GM12878 (cell line): ENCODE data around the gene SCD5. TPM values are rescaled to one million over a fixed set of nuclear protein-coding genes. Genes with fewer than 3 reads are reported as not detected.

Experiments used
- ATAC-seq: fragments of 200-7000 bp; cut with Tn5 transposase; 3 replicates; pipeline ENCODE4 v1.9.1; 2020; ENCODE audit warnings: mild to moderate bottlenecking, moderate library complexity
- BruUV-seq: library from RNA; stranded (reverse); fragments of 400-500 nt; replicated peaks from 2 replicates; lab custom pipeline; 2021; lab: Mats Ljungman, UMichigan
- CTCF ChIA-PET: fragments of 300-600 bp; sonication (Branson Sonifier 250); formaldehyde crosslinking; extraction: SDS; loops from one replicate; lab custom pipeline; 2021; ENCODE audit warnings: inconsistent platforms; lab: Yijun Ruan, JAX
- POLR2A ChIA-PET: fragments of 350-600 bp; formaldehyde crosslinking; extraction: SDS; loops from one replicate; lab custom pipeline; 2021; ENCODE audit warnings: inconsistent platforms; lab: Charles Lee
- RAD21 ChIA-PET: fragments of 300-600 bp; sonication (Branson Sonifier 250); formaldehyde crosslinking; loops from one replicate; lab custom pipeline; 2023; ENCODE audit warnings: antibody characterized with exemption; ENCODE audit not compliant: unreplicated experiment; lab: Charles Lee
- SMC1A ChIA-PET: fragments of 300-600 bp; sonication (Branson Sonifier 250); formaldehyde crosslinking; loops from one replicate; lab custom pipeline; 2023; ENCODE audit not compliant: unreplicated experiment, uncharacterized antibody; lab: Charles Lee
- DNase-seq: peaks from one replicate; pipeline ENCODE4 v3.0.0-alpha.2; 2011; ENCODE audit warnings: low read depth, low spot score
- FAIRE-seq: peaks from 3 replicates; lab custom pipeline; 2011; peaks lifted over from hg19 to GRCh38; lab: Jason Lieb, UNC
- H2AFZ ChIP-seq: 2 replicates; pipeline ENCODE4 v1.6.0; 2011; ENCODE audit warnings: low read depth, low read length, control low read depth; ENCODE audit not compliant: control insufficient read depth
- H3K27ac ChIP-seq: 2 replicates; pipeline ENCODE4 v1.5.1; 2011; ENCODE audit warnings: control low read depth; ENCODE audit not compliant: control insufficient read depth, insufficient read depth
- H3K27me3 ChIP-seq, 2 experiments: replicated peaks in 1 of 2; 2 replicates each; pipeline versions ENCODE4 v1.6.0 to v1.6.1; 2011; ENCODE audit warnings: low read length in 1 of 2; ENCODE audit not compliant: control insufficient read depth in 2 of 2, insufficient read depth in 2 of 2
- H3K36me3 ChIP-seq, 2 experiments: 2 replicates each; pipeline ENCODE4 v1.5.1; 2011; ENCODE audit warnings: low read length in 1 of 2; ENCODE audit not compliant: control insufficient read depth in 2 of 2, insufficient read depth in 2 of 2
- H3K4me1 ChIP-seq: 2 replicates; pipeline ENCODE4 v1.6.1; 2011; ENCODE audit warnings: mild to moderate bottlenecking, low read length, moderate library complexity, mixed read lengths; ENCODE audit not compliant: control insufficient read depth, insufficient read depth
- H3K4me2 ChIP-seq: 2 replicates; pipeline ENCODE4 v1.6.0; 2011; ENCODE audit warnings: control low read depth; ENCODE audit not compliant: control insufficient read depth, insufficient read depth
- H3K4me3 ChIP-seq: fragments of 200-600 bp; sonication (generic); 2 replicates; pipeline ENCODE4 v1.5.1; 2016
- H3K79me2 ChIP-seq: 2 replicates; pipeline ENCODE4 v1.6.0; 2011; ENCODE audit warnings: low read length; ENCODE audit not compliant: control insufficient read depth, insufficient read depth
- H3K9ac ChIP-seq: 2 replicates; pipeline ENCODE4 v1.8.0; 2011; ENCODE audit warnings: low read length, control low read depth, mixed read lengths; ENCODE audit not compliant: control insufficient read depth, insufficient read depth
- H3K9me3 ChIP-seq: replicated peaks from 3 replicates; pipeline ENCODE4 v1.5.1; 2011; ENCODE audit warnings: mild to moderate bottlenecking, low read length; ENCODE audit not compliant: control insufficient read depth, insufficient read depth
- H4K20me1 ChIP-seq: 2 replicates; pipeline ENCODE4 v1.6.0; 2011; ENCODE audit not compliant: control insufficient read depth, insufficient read depth
- ATF7 ChIP-seq: fragments of 450-650 bp; IDR thresholded peaks from 2 replicates; pipeline ENCODE4 v1.6.1; 2016; ENCODE audit warnings: low read depth, mild to moderate bottlenecking
- DPF2 ChIP-seq: fragments of 450-650 bp; IDR thresholded peaks from 2 replicates; pipeline ENCODE4 v1.6.1; 2017; ENCODE audit warnings: mild to moderate bottlenecking
- HCFC1 ChIP-seq: fragments of 150-350 bp; IDR thresholded peaks from 2 replicates; pipeline ENCODE4 v1.6.1; 2014; ENCODE audit warnings: low read length
- HDAC2 ChIP-seq: fragments of 200-600 bp; sonication (generic); IDR thresholded peaks from 2 replicates; pipeline ENCODE4 v1.6.1; 2017
- HDGF ChIP-seq: fragments of 450-650 bp; IDR thresholded peaks from 2 replicates; pipeline ENCODE4 v1.6.1; 2016; ENCODE audit warnings: antibody characterized with exemption
- HSF1 ChIP-seq: fragments of 150-350 bp; IDR thresholded peaks from 2 replicates; pipeline ENCODE4 v1.6.1; 2014; ENCODE audit warnings: mild to moderate bottlenecking, low read depth, low read length
- NFIC ChIP-seq: IDR thresholded peaks from 2 replicates; pipeline ENCODE4 v1.6.1; 2012; ENCODE audit warnings: low read depth, mild to moderate bottlenecking, inconsistent platforms, low read length, moderate library complexity
- NFXL1 ChIP-seq: fragments of 450-650 bp; IDR thresholded peaks from 2 replicates; pipeline ENCODE4 v1.6.1; 2017; ENCODE audit warnings: antibody characterized with exemption, mild to moderate bottlenecking, borderline replicate concordance
- NR2C2 ChIP-seq: IDR thresholded peaks from 2 replicates; pipeline ENCODE4 v1.6.1; 2011; ENCODE audit warnings: borderline replicate concordance, low read depth; ENCODE audit not compliant: control insufficient read depth, insufficient read length
- RAD51 ChIP-seq: fragments of 450-650 bp; IDR thresholded peaks from 2 replicates; pipeline ENCODE4 v1.6.1; 2016; ENCODE audit warnings: moderate library complexity, mild to moderate bottlenecking, inconsistent platforms
- TAF1 ChIP-seq: IDR thresholded peaks from 2 replicates; pipeline ENCODE4 v1.6.1; 2011; ENCODE audit warnings: mild to moderate bottlenecking, low read depth, low read length, borderline replicate concordance
- in situ Hi-C: fragments of 300-500 bp; cut with MboI; formaldehyde crosslinking; loops from 9 replicates; pipeline ENCODE4 v1.14.3; 2018; ENCODE audit warnings: mixed read lengths
- intact Hi-C: fragments of 100-400 bp; cut with micrococcal nuclease; formaldehyde crosslinking; loops from one replicate; pipeline ENCODE4 v1.14.2; 2022; ENCODE audit not compliant: unreplicated experiment
- polyA plus RNA-seq, 11 experiments: library from polyadenylated mRNA; depleted of rRNA in 4 of 11; unstranded in 6 of 11; stranded (reverse) in 5 of 11; fragments of >200 nt; fragmentation: Nextera tagmentation in 4 of 11; fragmentation: Illumina TruSeq in 1 of 11; extraction: Ambion mirVana in 4 of 11; extraction: Trizol in 1 of 11; gene quantifications; 1 replicate in 1 of 11; 2 replicates in 10 of 11; pipeline versions ENCODE4 v1.2.1 to v1.2.3, GENCODE V29; 2011 to 2016; ENCODE audit warnings: inconsistent platforms in 2 of 11, missing spikeins in 2 of 11, low read depth in 1 of 11
- total RNA-seq, 4 experiments: library from RNA; depleted of rRNA in 3 of 4; stranded (reverse); fragments of >200 nt in 3 of 4; fragmentation: Illumina TruSeq in 1 of 4; extraction: Trizol in 1 of 4; gene quantifications; 2 replicates each; pipeline versions ENCODE4 v1.2.1 to v1.2.3, GENCODE V29; 2013 to 2021
- TF ChIP-seq, protein P1 (sequence below): IDR thresholded peaks from 2 replicates; pipeline ENCODE4 v1.6.1; 2011; ENCODE audit warnings: borderline replicate concordance, low read depth, mild to moderate bottlenecking, moderate library complexity, mixed read lengths, low read length; ENCODE audit not compliant: insufficient read depth; ENCODE audit errors: extremely low read length

Gene SCD5
- total and polyA plus RNA-seq, 10 of the 15 experiments (the other 5 are each of a cell fraction or from before 2014, with no cell fraction given): 2.4 to 15.0 (median 4.2) TPM

GRCh38 chr4:82737354-82737753, 61.2 kb downstream of the SCD5 start:
- Histone ChIP-seq H3K4me3 (no peak overlapping the region), H3K4me2 (no peak overlapping the region), H3K9ac (no peak overlapping the region), H3K4me1 (peaks cover 3% of the 10 kb centered on the region), H3K79me2 (no peaks in the 10 kb centered on the region), H3K27me3 (no peaks in the 10 kb centered on the region), H2AFZ (no peak overlapping the region), H3K27ac (no peak overlapping the region), H3K9me3 (no peaks in the 10 kb centered on the region), H3K36me3 (no peaks in the 10 kb centered on the region), H4K20me1 (no peaks in the 10 kb centered on the region)
- BruUV-seq: no TSS peak
- intact Hi-C loops: no loop called here
- FAIRE-seq (no peak), DNase-seq (no peak), ATAC-seq (no peak)
- ChIA-PET RAD21 (no interaction called here), POLR2A (no interaction called here), CTCF (interaction anchor here (0.7 to 6.3 kb wide), 3 partner anchors 25 to 276 kb away, joined by 4 to 89 read pairs (median 5); no protein-coding TSS in a partner anchor), SMC1A (interaction anchor here (2.6 kb wide), 1 partner anchor 273 kb away, joined by 9 read pairs; no protein-coding TSS in a partner anchor)
- TF ChIP-seq HDAC2: no peak
- no peak for TF ChIP-seq NFXL1
- TF ChIP-seq HDGF: no peak
- TF ChIP-seq, protein P1, sequence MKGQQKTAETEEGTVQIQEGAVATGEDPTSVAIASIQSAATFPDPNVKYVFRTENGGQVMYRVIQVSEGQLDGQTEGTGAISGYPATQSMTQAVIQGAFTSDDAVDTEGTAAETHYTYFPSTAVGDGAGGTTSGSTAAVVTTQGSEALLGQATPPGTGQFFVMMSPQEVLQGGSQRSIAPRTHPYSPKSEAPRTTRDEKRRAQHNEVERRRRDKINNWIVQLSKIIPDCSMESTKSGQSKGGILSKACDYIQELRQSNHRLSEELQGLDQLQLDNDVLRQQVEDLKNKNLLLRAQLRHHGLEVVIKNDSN: no peak
- TF ChIP-seq RAD51: no peak
- TF ChIP-seq DPF2: no peak
- no peak for TF ChIP-seq NFIC
- no peak for TF ChIP-seq NR2C2
- TF ChIP-seq HSF1: no peak
- no peak for TF ChIP-seq TAF1
- no peak for TF ChIP-seq ATF7
- no peak for TF ChIP-seq HCFC1
- in situ Hi-C loops: loop anchor here (5.0 kb wide), 1 partner anchor 275 kb away; no protein-coding TSS in a partner anchor
